ENCODE measurements around the gene TEAD1. TPM values are rescaled to one million over a fixed set of nuclear protein-coding genes. Genes with fewer than 3 reads are reported as not detected.

TEAD1 gene
- total RNA-seq, 1 donor from 2014 or later, result 163 TPM

DNA sequence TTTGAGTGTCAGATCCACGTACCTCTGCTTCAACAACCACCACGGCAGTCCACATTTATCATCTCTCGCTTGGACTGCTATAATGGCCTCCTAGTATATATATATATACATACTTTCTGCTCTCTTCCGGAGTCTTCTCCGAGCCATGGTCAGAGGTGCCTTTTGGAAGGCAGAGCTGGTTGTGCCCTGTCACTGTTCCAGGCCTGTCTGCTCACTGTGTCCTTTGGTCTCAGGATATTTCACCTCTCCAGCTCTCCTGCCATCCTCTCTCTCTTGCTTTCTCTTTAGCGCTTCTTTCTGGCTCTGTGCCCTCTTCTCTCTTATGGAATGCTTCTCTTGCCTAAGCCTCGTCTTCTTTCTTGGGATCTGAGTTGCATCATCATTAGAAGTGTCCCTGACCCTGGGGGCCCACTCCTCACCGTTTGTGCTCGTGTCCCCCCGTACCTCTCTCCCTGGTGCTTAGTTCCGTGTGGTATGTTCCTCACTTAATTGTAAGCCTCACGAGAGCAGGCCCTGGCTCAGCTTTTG lies 248.8 kb downstream of the TEAD1 start:
- TF ChIP-seq, protein P1, sequence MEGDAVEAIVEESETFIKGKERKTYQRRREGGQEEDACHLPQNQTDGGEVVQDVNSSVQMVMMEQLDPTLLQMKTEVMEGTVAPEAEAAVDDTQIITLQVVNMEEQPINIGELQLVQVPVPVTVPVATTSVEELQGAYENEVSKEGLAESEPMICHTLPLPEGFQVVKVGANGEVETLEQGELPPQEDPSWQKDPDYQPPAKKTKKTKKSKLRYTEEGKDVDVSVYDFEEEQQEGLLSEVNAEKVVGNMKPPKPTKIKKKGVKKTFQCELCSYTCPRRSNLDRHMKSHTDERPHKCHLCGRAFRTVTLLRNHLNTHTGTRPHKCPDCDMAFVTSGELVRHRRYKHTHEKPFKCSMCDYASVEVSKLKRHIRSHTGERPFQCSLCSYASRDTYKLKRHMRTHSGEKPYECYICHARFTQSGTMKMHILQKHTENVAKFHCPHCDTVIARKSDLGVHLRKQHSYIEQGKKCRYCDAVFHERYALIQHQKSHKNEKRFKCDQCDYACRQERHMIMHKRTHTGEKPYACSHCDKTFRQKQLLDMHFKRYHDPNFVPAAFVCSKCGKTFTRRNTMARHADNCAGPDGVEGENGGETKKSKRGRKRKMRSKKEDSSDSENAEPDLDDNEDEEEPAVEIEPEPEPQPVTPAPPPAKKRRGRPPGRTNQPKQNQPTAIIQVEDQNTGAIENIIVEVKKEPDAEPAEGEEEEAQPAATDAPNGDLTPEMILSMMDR (IDR thresholded peaks at IDR 0.05; ENCODE audit: unreplicated experiment), result no peak
- Mint-ChIP-seq H3K27me3 (ENCODE audit: low read depth) (no peaks in the 10 kb centered on the region), H3K4me3 (no peak overlapping the region), H3K9me3 (no peaks in the 10 kb centered on the region), H3K27ac (no peak overlapping the region), H3K4me1 (peaks cover 10% of the 10 kb centered on the region), H3K36me3 (peaks cover 16% of the 10 kb centered on the region)
- DNase-seq (ENCODE audit: low spot score in 2 of 2, unreplicated experiment in 2 of 2), result no peak

DNA sequence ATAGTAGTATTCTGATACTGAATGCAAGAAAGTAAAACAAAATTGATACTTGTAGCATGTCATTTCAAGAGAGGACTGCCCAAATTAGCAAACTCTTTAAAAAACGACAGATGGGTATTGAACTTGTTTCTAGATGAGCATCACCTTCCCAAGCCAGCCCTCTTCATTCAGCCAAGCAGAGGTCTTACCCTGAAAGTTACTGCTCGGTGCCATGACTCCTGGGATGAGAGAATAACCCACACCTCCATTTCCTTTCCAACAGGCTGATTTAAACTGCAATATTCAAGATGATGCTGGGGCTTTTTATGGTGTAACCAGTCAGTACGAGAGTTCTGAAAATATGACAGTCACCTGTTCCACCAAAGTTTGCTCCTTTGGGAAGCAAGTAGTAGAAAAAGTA lies 250.4 kb downstream of the TEAD1 start:
- TF ChIP-seq, protein P1 (IDR thresholded peaks at IDR 0.05; ENCODE audit: unreplicated experiment), result no peak
- H3K4me1 Mint-ChIP-seq, result peaks cover 10% of the 10 kb centered on the region
- peaks cover 18% of the 10 kb centered on the region for H3K36me3 Mint-ChIP-seq
- H3K27me3 Mint-ChIP-seq (ENCODE audit: low read depth), result no peaks in the 10 kb centered on the region
- DNase-seq (ENCODE audit: low spot score in 2 of 2, unreplicated experiment in 2 of 2), result no peak
- no peak overlapping the region for H3K4me3 Mint-ChIP-seq
- H3K27ac Mint-ChIP-seq, result no peak overlapping the region
- no peaks in the 10 kb centered on the region for H3K9me3 Mint-ChIP-seq

DNA sequence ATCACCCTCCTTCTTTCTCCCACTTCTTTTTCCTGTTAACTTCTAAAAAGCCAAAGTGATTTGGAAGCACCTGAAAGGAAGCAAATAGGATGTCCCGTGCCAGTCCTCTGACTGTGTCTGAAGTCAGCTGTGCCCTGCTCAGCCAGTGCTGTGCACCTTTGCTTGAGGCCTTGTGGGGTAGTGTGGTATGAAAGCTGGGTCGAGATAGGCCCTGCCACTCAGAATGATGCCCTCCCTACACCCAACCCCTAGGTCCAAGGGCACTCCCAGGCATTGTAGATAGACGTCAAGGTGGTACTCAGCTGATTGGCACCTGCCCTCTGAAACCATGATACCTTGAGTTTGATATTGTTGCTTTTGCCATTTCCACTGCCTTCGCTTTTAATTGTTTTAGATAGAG lies 251.3 kb downstream of the TEAD1 start:
- TF ChIP-seq, protein P1 (IDR thresholded peaks at IDR 0.05; ENCODE audit: unreplicated experiment), result no peak
- peaks cover 23% of the 10 kb centered on the region for H3K36me3 Mint-ChIP-seq
- no peak for DNase-seq (ENCODE audit: low spot score in 2 of 2, unreplicated experiment in 2 of 2)
- no peaks in the 10 kb centered on the region for H3K9me3 Mint-ChIP-seq
- no peak overlapping the region for H3K27ac Mint-ChIP-seq
- H3K4me3 Mint-ChIP-seq, result no peak overlapping the region
- no peaks in the 10 kb centered on the region for H3K27me3 Mint-ChIP-seq (ENCODE audit: low read depth)
- peaks cover 15% of the 10 kb centered on the region for H3K4me1 Mint-ChIP-seq

DNA sequence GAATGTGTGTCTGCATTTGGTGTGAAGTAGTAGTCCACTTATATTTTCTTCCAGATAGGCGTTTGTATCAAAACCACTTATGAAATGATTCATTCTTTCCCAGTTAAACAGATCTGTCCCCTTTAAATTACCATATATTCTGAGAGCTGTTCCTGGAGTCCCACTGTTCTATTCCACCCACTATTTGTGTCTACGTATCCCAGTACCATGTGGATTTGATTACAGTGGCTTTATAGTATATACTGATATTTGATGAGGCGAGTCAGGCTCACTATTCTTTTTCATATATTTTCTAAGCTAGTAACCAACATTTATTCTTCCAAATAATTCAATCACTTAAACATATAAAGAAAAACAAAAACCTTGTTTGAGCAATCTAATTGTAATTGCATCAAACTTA lies 253.0 kb downstream of the TEAD1 start:
- TF ChIP-seq, protein P1 (IDR thresholded peaks at IDR 0.05; ENCODE audit: unreplicated experiment), result no peak
- no peaks in the 10 kb centered on the region for H3K9me3 Mint-ChIP-seq
- H3K27me3 Mint-ChIP-seq (ENCODE audit: low read depth), result no peaks in the 10 kb centered on the region
- DNase-seq (ENCODE audit: low spot score in 2 of 2, unreplicated experiment in 2 of 2), result no peak
- peak overlapping the region; percentile 45 for H3K27ac Mint-ChIP-seq
- H3K36me3 Mint-ChIP-seq, result peaks cover 29% of the 10 kb centered on the region
- H3K4me1 Mint-ChIP-seq, result peaks cover 19% of the 10 kb centered on the region
- no peak overlapping the region for H3K4me3 Mint-ChIP-seq

DNA sequence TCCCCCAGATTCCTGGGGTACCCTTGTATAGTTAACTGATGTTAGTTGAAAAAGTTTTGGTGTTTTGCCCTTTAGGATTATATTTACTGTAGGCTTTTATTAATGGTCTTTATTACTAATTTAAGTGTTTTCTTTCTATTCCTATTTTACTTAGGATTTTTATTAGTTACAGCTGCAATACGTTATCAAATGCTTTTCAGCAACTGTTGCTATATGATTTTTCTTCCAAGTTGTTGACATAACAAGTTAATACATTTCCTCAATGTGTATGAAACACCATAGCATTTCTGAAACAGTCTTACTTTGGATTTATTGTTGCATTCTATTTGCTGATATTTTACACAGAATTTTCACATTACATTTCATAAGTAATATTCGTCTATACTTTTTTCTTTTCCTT lies 253.7 kb downstream of the TEAD1 start:
- TF ChIP-seq, protein P1 (IDR thresholded peaks at IDR 0.05; ENCODE audit: unreplicated experiment), result no peak
- Mint-ChIP-seq H3K36me3 (peaks cover 30% of the 10 kb centered on the region), H3K4me1 (peaks cover 19% of the 10 kb centered on the region), H3K9me3 (no peaks in the 10 kb centered on the region), H3K4me3 (no peak overlapping the region), H3K27ac (no peak overlapping the region), H3K27me3 (ENCODE audit: low read depth) (no peaks in the 10 kb centered on the region)
- no peak for DNase-seq (ENCODE audit: low spot score in 2 of 2, unreplicated experiment in 2 of 2)

DNA sequence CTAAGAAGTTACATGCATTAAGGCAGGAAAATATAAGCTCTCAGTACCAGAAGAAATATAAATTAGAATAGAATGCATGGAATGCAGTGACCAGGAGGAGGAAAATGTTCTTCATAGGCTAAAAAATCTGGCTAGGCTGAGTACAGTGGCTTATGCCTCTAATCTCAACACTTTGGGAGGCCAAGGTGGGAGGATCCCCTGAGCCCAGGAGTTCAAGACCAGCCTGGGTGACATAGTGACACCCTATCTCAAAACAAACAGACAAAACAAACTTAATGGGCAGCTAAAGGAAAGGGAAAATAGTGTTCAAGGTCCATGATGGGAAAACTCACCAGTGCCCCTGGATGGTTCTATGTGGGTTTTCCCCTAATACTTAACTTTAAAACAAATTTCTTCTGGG lies 256.6 kb downstream of the TEAD1 start:
- DNase-seq (ENCODE audit: low spot score in 2 of 2, unreplicated experiment in 2 of 2), result no peak
- TF ChIP-seq, protein P1 (IDR thresholded peaks at IDR 0.05; ENCODE audit: unreplicated experiment), result no peak
- peaks cover 4% of the 10 kb centered on the region for H3K9me3 Mint-ChIP-seq
- H3K36me3 Mint-ChIP-seq, result peaks cover 30% of the 10 kb centered on the region
- no peak overlapping the region for H3K4me3 Mint-ChIP-seq
- H3K27me3 Mint-ChIP-seq (ENCODE audit: low read depth), result no peaks in the 10 kb centered on the region
- H3K27ac Mint-ChIP-seq, result peak overlapping the region; percentile 96
- peaks cover 15% of the 10 kb centered on the region for H3K4me1 Mint-ChIP-seq
